HEK293T (cell line): ENCODE measurements around the gene KLF15.

ENCODE experiments used
- HDGF ChIP-seq: fragments of 450-650 bp; IDR thresholded peaks from 2 replicates; pipeline ENCODE4 v1.6.1; 2017; ENCODE audit warnings: antibody characterized with exemption, borderline replicate concordance
- SP1 ChIP-seq: fragments of 450-650 bp; IDR thresholded peaks from 2 replicates; pipeline ENCODE4 v1.6.1; 2017
- SUZ12 ChIP-seq: fragments of 450-650 bp; IDR thresholded peaks from 2 replicates; pipeline ENCODE4 v1.6.1; 2016; ENCODE audit warnings: mild to moderate bottlenecking

- no peak for TF ChIP-seq HDGF
- TF ChIP-seq SUZ12 = no peak
- no peak for TF ChIP-seq SP1
These were observed 37.4 kb downstream of the KLF15 start for GRCh38 chr3:126319701-126320295.
